KMS-11 (cell line): Measurements from ENCODE around the gene NSG1.

ENCODE experiments used
- H2AFZ ChIP-seq: fragments of 200-600 bp; sonication (generic); 2 replicates; pipeline ENCODE4 v1.6.1; 2016; ENCODE audit warnings: antibody characterized with exemption, mixed run types, low read depth
- H3K27ac ChIP-seq: fragments of 200-600 bp; sonication (generic); 2 replicates; pipeline ENCODE4 v1.6.1; 2016; ENCODE audit warnings: mild to moderate bottlenecking, mixed run types
- H3K27me3 ChIP-seq: fragments of 200-600 bp; sonication (generic); 2 replicates; pipeline ENCODE4 v1.6.1; 2017; ENCODE audit warnings: mild to moderate bottlenecking, low read depth, mixed run types, moderate library complexity; ENCODE audit not compliant: insufficient read depth
- H3K36me3 ChIP-seq: fragments of 200-600 bp; sonication (generic); 2 replicates; pipeline ENCODE4 v1.6.1; 2017; ENCODE audit warnings: mild to moderate bottlenecking, mixed run types; ENCODE audit not compliant: insufficient read depth
- H3K4me1 ChIP-seq: fragments of 200-600 bp; sonication (generic); 2 replicates; pipeline ENCODE4 v1.6.1; 2016; ENCODE audit warnings: mild to moderate bottlenecking, low read depth, mixed run types; ENCODE audit not compliant: poor library complexity, severe bottlenecking
- H3K4me2 ChIP-seq: fragments of 200-600 bp; sonication (generic); 2 replicates; pipeline ENCODE4 v1.7.0; 2016; ENCODE audit warnings: mild to moderate bottlenecking, mixed run types
- H3K4me3 ChIP-seq: fragments of 200-600 bp; sonication (generic); IDR thresholded peaks from 2 replicates; pipeline ENCODE4 v1.6.1; 2017; ENCODE audit warnings: low read depth, low read length, mixed read lengths; ENCODE audit not compliant: insufficient read depth
- H3K79me2 ChIP-seq: fragments of 200-600 bp; sonication (generic); 2 replicates; pipeline ENCODE4 v1.6.1; 2016; ENCODE audit warnings: low read depth, mixed run types; ENCODE audit not compliant: insufficient read depth
- H3K9ac ChIP-seq: fragments of 200-600 bp; sonication (generic); 2 replicates; pipeline ENCODE4 v1.6.1; 2016; ENCODE audit warnings: mild to moderate bottlenecking, mixed run types
- H4K20me1 ChIP-seq: fragments of 200-600 bp; sonication (generic); 2 replicates; pipeline ENCODE4 v1.6.1; 2016; ENCODE audit warnings: mild to moderate bottlenecking, mixed run types; ENCODE audit not compliant: insufficient read depth
- CTCF ChIP-seq: fragments of 200-600 bp; sonication (generic); conservative IDR thresholded peaks from 2 replicates; pipeline ENCODE4 v1.6.1; 2017; ENCODE audit warnings: low read depth, mild to moderate bottlenecking, antibody characterized with exemption, low read length, moderate library complexity, mixed read lengths

NSG1 gene

GRCh38 chr4:4396628-4397440 lies 9.9 kb downstream of the NSG1 start:
- Histone ChIP-seq H3K4me1 (no peaks in the 10 kb centered on the region), H4K20me1 (no peaks in the 10 kb centered on the region), H3K27ac (no peak overlapping the region), H3K4me2 (no peak overlapping the region), H3K79me2 (no peaks in the 10 kb centered on the region), H3K36me3 (no peaks in the 10 kb centered on the region), H3K9ac (no peak overlapping the region), H3K4me3 (no peak overlapping the region), H2AFZ (no peak overlapping the region), H3K27me3 (no peaks in the 10 kb centered on the region)
- TF ChIP-seq CTCF = no peak

- H3K27me3 ChIP-seq = no peaks in the 10 kb centered on the region
- H3K9ac ChIP-seq = no peak overlapping the region
- H2AFZ ChIP-seq = no peak overlapping the region
- no peak for TF ChIP-seq CTCF
- no peak overlapping the region for H3K4me2 ChIP-seq
- no peaks in the 10 kb centered on the region for H3K4me1 ChIP-seq
- no peak overlapping the region for H3K27ac ChIP-seq
- no peaks in the 10 kb centered on the region for H4K20me1 ChIP-seq
- H3K36me3 ChIP-seq = no peaks in the 10 kb centered on the region
- no peak overlapping the region for H3K4me3 ChIP-seq
- no peaks in the 10 kb centered on the region for H3K79me2 ChIP-seq
These were observed 10.5 kb downstream of the NSG1 start for GRCh38 chr4:4397441-4397819.

GRCh38 chr4:4398430-4398829 lies 11.5 kb downstream of the NSG1 start:
- no peaks in the 10 kb centered on the region for H3K79me2 ChIP-seq
- no peaks in the 10 kb centered on the region for H3K27me3 ChIP-seq
- no peak overlapping the region for H3K27ac ChIP-seq
- no peak for TF ChIP-seq CTCF
- no peaks in the 10 kb centered on the region for H3K36me3 ChIP-seq
- no peaks in the 10 kb centered on the region for H4K20me1 ChIP-seq
- H2AFZ ChIP-seq = no peak overlapping the region
- H3K4me2 ChIP-seq = no peak overlapping the region
- no peaks in the 10 kb centered on the region for H3K4me1 ChIP-seq
- no peak overlapping the region for H3K4me3 ChIP-seq
- no peak overlapping the region for H3K9ac ChIP-seq

DNA sequence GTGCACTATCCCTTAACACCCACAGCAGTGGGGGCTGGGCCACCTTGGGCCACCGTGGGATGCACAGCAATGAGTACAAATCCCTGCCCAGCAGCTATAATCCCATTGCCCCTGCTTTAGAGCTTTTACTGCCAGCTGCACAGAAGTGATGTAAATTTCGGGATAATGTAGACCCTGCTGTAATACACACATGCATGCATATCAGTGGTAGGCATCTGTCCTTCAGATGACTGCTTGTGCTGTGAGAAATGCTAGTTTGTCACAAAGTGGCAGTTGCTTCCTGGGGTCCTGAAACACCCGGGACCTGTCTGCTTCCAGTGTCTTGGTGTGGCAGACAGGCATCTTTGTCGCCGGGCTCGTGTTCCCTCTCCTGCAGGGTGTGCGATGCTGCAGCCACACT lies 14.1 kb downstream of the NSG1 start:
- Histone ChIP-seq H3K4me2 (no peak overlapping the region), H3K79me2 (no peaks in the 10 kb centered on the region), H3K4me1 (no peaks in the 10 kb centered on the region), H3K9ac (no peak overlapping the region), H4K20me1 (no peaks in the 10 kb centered on the region), H3K4me3 (no peak overlapping the region), H3K36me3 (no peaks in the 10 kb centered on the region), H3K27me3 (no peaks in the 10 kb centered on the region), H2AFZ (no peak overlapping the region), H3K27ac (no peak overlapping the region)
- TF ChIP-seq CTCF = no peak
